Measurements from ENCODE around the gene CLOCK. TPM values are rescaled to one million over a fixed set of nuclear protein-coding genes. Genes with fewer than 3 reads are reported as not detected.

Gene CLOCK
- total RNA-seq, 1 donor from 2014 or later, result 34.4 TPM

DNA sequence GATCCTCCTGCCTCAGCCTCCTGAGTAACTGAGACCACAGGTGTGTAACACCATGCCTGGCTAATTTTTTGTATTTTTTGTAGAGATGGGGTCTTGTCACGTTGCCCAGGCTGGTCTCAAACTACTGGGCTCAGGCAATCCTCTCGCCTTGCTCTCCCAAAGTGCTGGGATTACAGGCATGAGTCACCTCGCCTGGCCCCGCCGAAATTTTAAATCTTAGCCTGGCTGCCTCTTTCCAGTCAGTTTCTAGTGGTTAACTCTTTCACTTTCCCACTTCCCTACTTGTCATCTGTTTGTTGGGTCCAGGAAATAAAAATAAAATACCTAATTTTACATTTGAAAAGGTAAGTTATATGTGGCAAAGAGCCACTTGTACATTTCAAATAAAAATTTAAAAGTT lies 88.5 kb downstream of the CLOCK start:
- intact Hi-C loops (cut with DNase I), result no loop called here
- Histone ChIP-seq H3K36me3 (peaks cover 0 to 11% of the 10 kb centered on the region in 2 donors), H3K27me3 (no peaks in the 10 kb centered on the region)

DNA sequence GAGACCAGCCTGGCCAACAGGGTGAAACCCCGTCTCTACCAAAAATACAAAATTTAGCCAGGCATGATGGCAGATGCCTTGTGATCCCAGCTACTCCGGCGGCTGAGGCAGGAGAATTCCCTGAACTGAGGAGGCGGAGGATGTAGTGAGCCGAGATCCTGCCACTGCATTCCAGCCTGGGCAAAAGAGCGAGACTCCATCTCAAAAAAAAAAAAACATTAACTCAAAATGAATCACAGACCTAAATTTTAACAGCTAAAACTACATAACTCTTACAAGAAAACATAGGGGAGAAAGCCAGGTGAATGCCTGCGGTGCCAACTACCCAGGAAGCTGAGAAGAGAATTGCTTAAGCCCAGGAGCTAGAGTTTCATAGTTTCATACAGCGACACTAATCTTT lies 96.1 kb downstream of the CLOCK start:
- peaks cover 0 to 25% of the 10 kb centered on the region in 2 donors for H3K36me3 ChIP-seq
- no peak overlapping the region for H3K27ac ChIP-seq
- TF ChIP-seq POLR2AphosphoS5 (IDR thresholded peaks at IDR 0.05; ENCODE audit: insufficient read depth in 1 of 2, low read depth in 1 of 2) (no peak), POLR2A (IDR thresholded peaks at IDR 0.05) (no peak)
- TF ChIP-seq, protein P1, sequence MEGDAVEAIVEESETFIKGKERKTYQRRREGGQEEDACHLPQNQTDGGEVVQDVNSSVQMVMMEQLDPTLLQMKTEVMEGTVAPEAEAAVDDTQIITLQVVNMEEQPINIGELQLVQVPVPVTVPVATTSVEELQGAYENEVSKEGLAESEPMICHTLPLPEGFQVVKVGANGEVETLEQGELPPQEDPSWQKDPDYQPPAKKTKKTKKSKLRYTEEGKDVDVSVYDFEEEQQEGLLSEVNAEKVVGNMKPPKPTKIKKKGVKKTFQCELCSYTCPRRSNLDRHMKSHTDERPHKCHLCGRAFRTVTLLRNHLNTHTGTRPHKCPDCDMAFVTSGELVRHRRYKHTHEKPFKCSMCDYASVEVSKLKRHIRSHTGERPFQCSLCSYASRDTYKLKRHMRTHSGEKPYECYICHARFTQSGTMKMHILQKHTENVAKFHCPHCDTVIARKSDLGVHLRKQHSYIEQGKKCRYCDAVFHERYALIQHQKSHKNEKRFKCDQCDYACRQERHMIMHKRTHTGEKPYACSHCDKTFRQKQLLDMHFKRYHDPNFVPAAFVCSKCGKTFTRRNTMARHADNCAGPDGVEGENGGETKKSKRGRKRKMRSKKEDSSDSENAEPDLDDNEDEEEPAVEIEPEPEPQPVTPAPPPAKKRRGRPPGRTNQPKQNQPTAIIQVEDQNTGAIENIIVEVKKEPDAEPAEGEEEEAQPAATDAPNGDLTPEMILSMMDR (IDR thresholded peaks at IDR 0.05), result no peak
- H3K4me1 ChIP-seq, result no peaks in the 10 kb centered on the region
- intact Hi-C loops (cut with DNase I), result no loop called here
- no peak for DNase-seq (ENCODE audit: extremely low spot score in 2 of 2)
- H3K4me3 ChIP-seq, result no peak overlapping the region
- no peaks in the 10 kb centered on the region for H3K9me3 ChIP-seq
- no peaks in the 10 kb centered on the region for H3K27me3 ChIP-seq

More for the DNA sequence above, 88.5 kb downstream of the CLOCK start:
- H3K27ac ChIP-seq, result no peak overlapping the region
- no peaks in the 10 kb centered on the region for H3K4me1 ChIP-seq
- no peak for DNase-seq (ENCODE audit: extremely low spot score in 2 of 2)
- H3K9me3 ChIP-seq, result no peaks in the 10 kb centered on the region
- TF ChIP-seq POLR2AphosphoS5 (IDR thresholded peaks at IDR 0.05; ENCODE audit: insufficient read depth in 1 of 2, low read depth in 1 of 2) (no peak), POLR2A (IDR thresholded peaks at IDR 0.05) (no peak)
- TF ChIP-seq, protein P1 (IDR thresholded peaks at IDR 0.05), result no peak
- H3K4me3 ChIP-seq, result no peak overlapping the region

DNA sequence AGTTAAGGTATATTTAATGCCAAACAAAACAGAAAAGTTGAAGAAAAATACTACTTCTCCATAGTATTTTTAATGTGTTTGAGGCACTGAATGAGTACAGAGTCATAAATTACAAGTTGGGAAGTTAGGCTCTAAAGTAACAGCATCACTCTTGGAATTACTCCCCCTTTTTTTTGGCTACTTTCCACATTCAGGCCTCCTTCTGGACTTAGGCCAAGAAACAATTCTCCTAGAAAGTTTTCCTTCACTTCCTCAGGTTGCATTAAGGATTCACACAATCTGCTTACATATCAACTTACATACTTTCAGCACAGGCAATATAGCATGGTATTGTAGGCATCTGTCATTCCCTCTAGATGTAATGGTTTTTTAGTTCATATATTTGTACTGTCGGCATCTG lies 98.9 kb downstream of the CLOCK start:
- Histone ChIP-seq H3K27ac (no peak overlapping the region), H3K36me3 (peaks cover 0 to 38% of the 10 kb centered on the region in 2 donors), H3K27me3 (no peaks in the 10 kb centered on the region), H3K9me3 (no peaks in the 10 kb centered on the region), H3K4me1 (no peaks in the 10 kb centered on the region), H3K4me3 (no peak overlapping the region)
- DNase-seq (ENCODE audit: extremely low spot score in 2 of 2), result no peak
- TF ChIP-seq POLR2AphosphoS5 (IDR thresholded peaks at IDR 0.05; ENCODE audit: insufficient read depth in 1 of 2, low read depth in 1 of 2) (no peak), POLR2A (IDR thresholded peaks at IDR 0.05) (no peak)
- TF ChIP-seq, protein P1 (IDR thresholded peaks at IDR 0.05), result no peak
- intact Hi-C loops (cut with DNase I), result no loop called here

DNA sequence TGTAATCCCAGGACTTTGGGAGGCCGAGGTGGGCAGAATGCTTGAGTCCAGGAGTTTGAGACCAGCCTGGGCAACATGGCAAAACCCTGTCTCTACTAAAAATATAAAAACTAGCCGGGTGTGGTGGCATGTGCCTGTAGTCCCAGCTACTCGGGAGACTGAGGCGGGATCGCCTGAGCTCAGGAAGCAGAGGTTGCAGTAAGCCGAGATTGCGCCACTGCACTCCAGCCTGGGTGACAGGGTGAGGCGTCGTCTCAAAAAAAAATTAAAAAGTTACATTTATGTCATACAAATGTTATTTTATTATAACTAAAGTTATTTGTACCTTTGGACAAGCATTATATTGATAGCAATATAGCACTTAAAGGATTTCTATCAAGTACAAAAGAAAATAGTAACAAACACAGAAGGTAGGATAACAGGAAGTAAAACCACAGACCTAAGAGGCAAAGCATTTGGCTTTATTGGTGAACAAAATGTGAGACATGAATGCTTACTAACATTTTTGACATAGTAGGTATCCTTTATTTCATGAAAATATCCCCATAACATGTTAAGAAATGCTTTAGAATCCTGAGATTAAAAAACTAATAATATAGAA lies 99.5 kb downstream of the CLOCK start:
- Histone ChIP-seq H3K9me3 (no peaks in the 10 kb centered on the region), H3K4me3 (no peak overlapping the region), H3K27ac (no peak overlapping the region), H3K27me3 (no peaks in the 10 kb centered on the region), H3K4me1 (no peaks in the 10 kb centered on the region), H3K36me3 (peaks cover 0 to 38% of the 10 kb centered on the region in 2 donors)
- DNase-seq (ENCODE audit: extremely low spot score in 2 of 2), result no peak
- intact Hi-C loops (cut with DNase I), result no loop called here
- TF ChIP-seq POLR2AphosphoS5 (IDR thresholded peaks at IDR 0.05; ENCODE audit: insufficient read depth in 1 of 2, low read depth in 1 of 2) (no peak), POLR2A (IDR thresholded peaks at IDR 0.05) (no peak)
- TF ChIP-seq, protein P1 (IDR thresholded peaks at IDR 0.05), result no peak

DNA sequence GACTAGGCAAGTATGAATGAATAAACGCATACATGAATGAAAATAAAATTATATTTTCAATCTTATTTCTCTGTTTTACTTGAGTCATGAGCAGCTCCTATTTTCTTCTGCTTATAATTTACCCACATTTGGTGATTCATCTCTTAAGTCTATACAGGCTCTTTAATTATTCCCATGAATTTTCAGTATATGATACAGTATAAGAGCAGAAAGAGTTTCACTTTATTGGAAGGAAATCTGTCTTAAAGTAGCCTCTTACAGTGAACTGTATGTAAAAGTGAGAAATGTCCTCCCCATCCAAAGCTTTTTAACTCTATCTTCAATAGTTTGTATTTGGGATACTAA lies 100.2 kb downstream of the CLOCK start:
- no peaks in the 10 kb centered on the region for H3K4me1 ChIP-seq
- intact Hi-C loops (cut with DNase I), result no loop called here

More for the DNA sequence above, 100.2 kb downstream of the CLOCK start:
- Histone ChIP-seq H3K4me3 (no peak overlapping the region), H3K9me3 (no peaks in the 10 kb centered on the region), H3K27ac (no peak overlapping the region), H3K27me3 (no peaks in the 10 kb centered on the region), H3K36me3 (peaks cover 0 to 40% of the 10 kb centered on the region in 2 donors)
- DNase-seq (ENCODE audit: extremely low spot score in 2 of 2), result no peak
- no peak for TF ChIP-seq POLR2AphosphoS5 (IDR thresholded peaks at IDR 0.05; ENCODE audit: insufficient read depth in 1 of 2, low read depth in 1 of 2)
